GM19099 (cell line): ENCODE data around the gene PKP4.

ENCODE experiments used
- POLR2A ChIP-seq: IDR thresholded peaks from 3 replicates; pipeline ENCODE4 v1.6.1; 2011; ENCODE audit warnings: low read depth; ENCODE audit not compliant: insufficient read length; ENCODE audit errors: extremely low read depth

PKP4 gene

GRCh38 chr2:158509928-158510797 is 53.4 kb downstream of the PKP4 start:
- no peak for TF ChIP-seq POLR2A

- no peak for TF ChIP-seq POLR2A
These were observed 54.1 kb downstream of the PKP4 start for GRCh38 chr2:158510887-158511286.

- TF ChIP-seq POLR2A, result no peak
These were observed 55.0 kb downstream of the PKP4 start for GRCh38 chr2:158511706-158512105.

GRCh38 chr2:158512323-158512722 is 55.6 kb downstream of the PKP4 start:
- no peak for TF ChIP-seq POLR2A

GRCh38 chr2:158513841-158514240 is 57.1 kb downstream of the PKP4 start:
- TF ChIP-seq POLR2A, result no peak

- no peak for TF ChIP-seq POLR2A
These were observed 61.3 kb downstream of the PKP4 start for GRCh38 chr2:158518084-158518483.

GRCh38 chr2:158519481-158519880 is 62.7 kb downstream of the PKP4 start:
- TF ChIP-seq POLR2A, result no peak

- no peak for TF ChIP-seq POLR2A
These were observed 72.9 kb downstream of the PKP4 start for GRCh38 chr2:158529379-158530259.

- no peak for TF ChIP-seq POLR2A
These were observed 74.1 kb downstream of the PKP4 start for GRCh38 chr2:158530829-158531228.

DNA sequence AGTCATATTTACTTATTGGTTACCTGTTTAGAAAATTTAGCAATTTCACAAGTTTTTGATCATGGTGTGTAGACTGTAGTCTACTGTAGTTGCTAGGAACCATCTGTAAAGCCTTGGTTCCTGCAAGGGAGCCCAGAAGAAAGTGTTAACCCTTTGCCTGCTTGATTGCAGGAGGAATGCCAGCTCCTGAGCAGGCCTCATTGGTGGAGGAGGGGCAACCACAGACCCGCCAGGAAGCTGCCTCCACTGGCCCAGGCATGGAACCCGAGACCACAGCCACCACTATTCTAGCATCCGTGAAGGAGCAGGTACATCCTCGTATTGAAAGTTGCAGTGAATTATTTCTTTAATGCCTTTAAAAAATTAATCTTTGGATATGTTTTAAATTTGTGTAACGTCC is 76.3 kb downstream of the PKP4 start:
- no peak for TF ChIP-seq POLR2A

DNA sequence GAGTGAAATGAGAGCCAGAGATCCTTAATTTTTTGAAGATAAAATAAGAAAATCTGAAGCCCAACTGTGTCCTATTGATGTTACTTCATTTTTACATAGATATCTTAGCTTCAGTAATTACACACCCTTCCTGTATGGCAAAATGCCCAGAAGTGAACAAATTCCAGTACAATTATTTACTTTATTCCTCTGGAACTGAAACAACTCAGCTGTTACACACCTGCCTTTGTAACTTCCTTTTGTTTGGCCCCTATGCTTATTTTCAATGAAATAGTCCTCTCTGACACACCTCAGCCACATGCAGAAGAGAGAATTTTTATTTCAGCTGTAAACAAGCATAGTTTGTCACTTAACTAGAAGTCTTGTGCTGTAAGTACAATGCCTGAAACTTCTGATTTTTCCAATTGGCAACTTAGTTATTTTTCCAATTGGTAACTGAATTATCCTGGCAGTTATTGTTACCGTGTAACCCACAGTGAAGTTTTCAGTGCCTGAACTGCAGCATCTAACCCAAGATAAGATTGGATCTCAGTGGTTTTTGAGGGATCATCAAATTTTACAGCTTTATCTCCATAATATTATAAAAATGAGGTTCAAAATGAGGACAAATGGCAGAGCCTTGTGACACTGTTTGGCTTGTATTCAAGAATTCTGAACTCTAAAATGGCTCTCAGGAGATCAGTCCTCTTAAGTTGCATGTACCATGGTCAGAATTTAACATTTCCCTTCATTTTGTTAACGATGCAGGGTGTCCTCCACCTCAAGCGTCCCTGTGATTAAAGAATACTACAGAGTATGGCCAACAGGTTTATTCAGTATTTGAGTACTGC is 82.6 kb downstream of the PKP4 start:
- TF ChIP-seq POLR2A, result no peak

GRCh38 chr2:158542577-158542976 is 85.8 kb downstream of the PKP4 start:
- no peak for TF ChIP-seq POLR2A

DNA sequence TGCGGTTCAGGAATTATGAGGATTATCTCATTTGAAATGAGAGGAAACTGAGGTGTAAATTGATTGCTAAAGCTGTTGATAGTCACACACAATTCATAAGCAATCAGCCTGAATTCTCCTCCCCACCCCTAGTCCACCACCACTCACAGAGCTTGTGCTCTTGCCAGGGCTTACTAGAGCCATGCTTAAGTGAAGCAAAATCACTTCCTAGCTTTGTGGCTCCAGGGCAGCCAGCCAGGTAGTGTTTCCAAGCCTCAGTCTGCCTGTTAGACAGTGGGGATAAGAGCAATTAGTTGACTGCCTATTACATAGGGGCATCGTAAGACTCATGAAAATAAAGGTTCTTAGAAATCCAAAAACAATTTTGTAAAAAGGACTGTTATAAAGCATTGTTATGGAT is 87.2 kb downstream of the PKP4 start:
- TF ChIP-seq POLR2A, result no peak

- TF ChIP-seq POLR2A, result no peak
These were observed 88.2 kb downstream of the PKP4 start for GRCh38 chr2:158544998-158545397.

GRCh38 chr2:158546412-158547144 is 89.8 kb downstream of the PKP4 start:
- TF ChIP-seq POLR2A, result no peak

DNA sequence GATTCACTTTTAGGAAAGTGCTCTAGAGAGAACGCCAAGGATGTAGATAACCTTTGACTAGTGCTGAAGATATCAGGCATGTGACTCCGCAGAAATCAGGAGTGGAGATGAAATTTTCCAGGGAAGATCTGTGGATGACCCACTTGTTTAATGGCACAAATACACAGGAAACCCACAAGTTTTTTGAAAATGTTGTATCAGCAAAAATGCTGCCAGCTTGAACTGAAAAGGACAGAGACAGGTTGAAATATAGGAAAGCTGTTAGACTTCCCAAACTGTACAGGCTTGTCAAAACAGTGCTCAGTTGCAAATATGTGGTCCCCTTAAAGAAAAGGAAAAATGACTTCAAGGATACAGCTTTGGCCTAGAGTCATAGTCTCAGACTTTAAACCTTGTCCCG is 96.5 kb downstream of the PKP4 start:
- no peak for TF ChIP-seq POLR2A
